DND-41 (cell line): ENCODE data around the gene DIP2B.

Experiments used
- EZH2 ChIP-seq: IDR thresholded peaks from 3 replicates; pipeline ENCODE4 v1.6.1; 2012; ENCODE audit warnings: borderline replicate concordance, low read depth, mild to moderate bottlenecking, moderate library complexity, low read length, inconsistent platforms; ENCODE audit not compliant: severe bottlenecking
- TF ChIP-seq, protein P1 (sequence below): IDR thresholded peaks from 2 replicates; pipeline ENCODE4 v1.5.1; 2012; ENCODE audit warnings: borderline replicate concordance, low read length, moderate library complexity, mild to moderate bottlenecking; ENCODE audit not compliant: poor library complexity, severe bottlenecking; ENCODE audit errors: extremely low read depth

DNA sequence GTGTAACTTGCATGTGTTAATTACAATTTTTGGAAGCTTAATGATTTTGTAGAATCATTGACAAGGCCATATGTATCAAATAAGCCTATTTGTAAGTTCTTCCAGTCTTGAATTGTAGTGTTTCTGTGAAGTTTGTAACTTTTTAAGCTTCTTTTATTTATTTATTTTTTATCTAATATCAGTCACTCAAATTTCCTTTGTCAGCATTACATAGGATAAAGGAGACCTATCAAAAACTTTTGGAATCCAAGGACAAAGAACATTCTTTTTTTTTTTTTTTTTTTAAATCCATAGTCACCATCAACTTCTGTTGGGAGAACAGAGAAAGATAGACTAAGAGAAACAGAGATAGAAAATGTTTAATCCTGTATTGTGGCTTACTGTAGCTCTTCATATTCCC, 36.4 kb downstream of the DIP2B start:
- TF ChIP-seq, protein P1, sequence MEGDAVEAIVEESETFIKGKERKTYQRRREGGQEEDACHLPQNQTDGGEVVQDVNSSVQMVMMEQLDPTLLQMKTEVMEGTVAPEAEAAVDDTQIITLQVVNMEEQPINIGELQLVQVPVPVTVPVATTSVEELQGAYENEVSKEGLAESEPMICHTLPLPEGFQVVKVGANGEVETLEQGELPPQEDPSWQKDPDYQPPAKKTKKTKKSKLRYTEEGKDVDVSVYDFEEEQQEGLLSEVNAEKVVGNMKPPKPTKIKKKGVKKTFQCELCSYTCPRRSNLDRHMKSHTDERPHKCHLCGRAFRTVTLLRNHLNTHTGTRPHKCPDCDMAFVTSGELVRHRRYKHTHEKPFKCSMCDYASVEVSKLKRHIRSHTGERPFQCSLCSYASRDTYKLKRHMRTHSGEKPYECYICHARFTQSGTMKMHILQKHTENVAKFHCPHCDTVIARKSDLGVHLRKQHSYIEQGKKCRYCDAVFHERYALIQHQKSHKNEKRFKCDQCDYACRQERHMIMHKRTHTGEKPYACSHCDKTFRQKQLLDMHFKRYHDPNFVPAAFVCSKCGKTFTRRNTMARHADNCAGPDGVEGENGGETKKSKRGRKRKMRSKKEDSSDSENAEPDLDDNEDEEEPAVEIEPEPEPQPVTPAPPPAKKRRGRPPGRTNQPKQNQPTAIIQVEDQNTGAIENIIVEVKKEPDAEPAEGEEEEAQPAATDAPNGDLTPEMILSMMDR, result no peak
- no peak for TF ChIP-seq EZH2
